Neural crest cell (in vitro differentiated cells): Measurements from ENCODE around the gene SF3B1. TPM values are rescaled to one million over a fixed set of nuclear protein-coding genes. Genes with fewer than 3 reads are reported as not detected.
"Not testable (repeated sequence)": the region's sequence is repeated elsewhere in the genome, so short reads cannot be mapped to it uniquely, and the experiment has no call there.

Experiments used
- DNase-seq: peaks from one replicate; pipeline ENCODE4 v3.0.0; 2021; ENCODE audit warnings: low read depth, mixed read lengths, low spot score
- H3K27ac Mint-ChIP-seq: one replicate; pipeline ENCODE4 v1.8.0; 2021; ENCODE audit warnings: mild to moderate bottlenecking, mixed read lengths; ENCODE audit not compliant: unreplicated experiment
- H3K27me3 Mint-ChIP-seq: 2 replicates; pipeline ENCODE4 v1.8.0; 2021; ENCODE audit warnings: low read depth, mild to moderate bottlenecking, mixed read lengths
- H3K36me3 Mint-ChIP-seq: 2 replicates; pipeline ENCODE4 v1.8.0; 2021; ENCODE audit warnings: low read depth, mild to moderate bottlenecking, mixed read lengths
- H3K4me1 Mint-ChIP-seq: 2 replicates; pipeline ENCODE4 v1.8.0; 2021; ENCODE audit warnings: mixed read lengths
- H3K4me3 Mint-ChIP-seq: one replicate; pipeline ENCODE4 v1.8.0; 2021; ENCODE audit warnings: mild to moderate bottlenecking, mixed read lengths
- H3K9me3 Mint-ChIP-seq: 2 replicates; pipeline ENCODE4 v1.8.0; 2021; ENCODE audit warnings: mixed read lengths
- CTCF ChIP-seq: fragments of 200-600 bp; sonication (generic); conservative IDR thresholded peaks from 2 replicates; pipeline ENCODE4 v1.5.0; 2021; ENCODE audit warnings: antibody characterized with exemption, mild to moderate bottlenecking
- total RNA-seq: library from RNA; stranded (reverse); gene quantifications from 2 replicates; pipeline ENCODE4 v1.2.1, GENCODE V29; 2021

The SF3B1 gene
- total RNA-seq, 1 donor from 2014 or later = 323 TPM

GRCh38 chr2:197386242-197386641, 48.6 kb downstream of the SF3B1 start:
- Mint-ChIP-seq H3K36me3 (peaks cover 4% of the 10 kb centered on the region), H3K27ac (no peak overlapping the region), H3K4me1 (no peaks in the 10 kb centered on the region), H3K4me3 (no peak overlapping the region), H3K9me3 (no peaks in the 10 kb centered on the region), H3K27me3 (no peaks in the 10 kb centered on the region)
- TF ChIP-seq CTCF = no peak
- DNase-seq = no peak

GRCh38 chr2:197383825-197384224, 51.0 kb downstream of the SF3B1 start:
- DNase-seq = no peak
- no peak for TF ChIP-seq CTCF
- Mint-ChIP-seq H3K4me1 (peaks cover 7% of the 10 kb centered on the region), H3K9me3 (no peaks in the 10 kb centered on the region), H3K4me3 (no peak overlapping the region), H3K27ac (no peak overlapping the region), H3K36me3 (no peaks in the 10 kb centered on the region), H3K27me3 (no peaks in the 10 kb centered on the region)

GRCh38 chr2:197381641-197382040, 53.2 kb downstream of the SF3B1 start:
- TF ChIP-seq CTCF = no peak
- Mint-ChIP-seq H3K27me3 (no peaks in the 10 kb centered on the region), H3K36me3 (no peaks in the 10 kb centered on the region), H3K4me1 (peaks cover 11% of the 10 kb centered on the region), H3K9me3 (no peaks in the 10 kb centered on the region), H3K4me3 (no peak overlapping the region), H3K27ac (no peak overlapping the region)
- DNase-seq = no peak

- H3K9me3 Mint-ChIP-seq, H3K36me3 Mint-ChIP-seq, H3K27ac Mint-ChIP-seq, H3K27me3 Mint-ChIP-seq, H3K4me3 Mint-ChIP-seq, DNase-seq: not testable (repeated sequence)
- H3K4me1 Mint-ChIP-seq = peaks cover 11% of the 10 kb centered on the region
These were observed 54.9 kb downstream of the SF3B1 start for GRCh38 chr2:197379918-197380309.

- DNase-seq, H3K36me3 Mint-ChIP-seq, H3K27ac Mint-ChIP-seq, H3K9me3 Mint-ChIP-seq, H3K4me3 Mint-ChIP-seq, H3K27me3 Mint-ChIP-seq: not testable (repeated sequence)
- H3K4me1 Mint-ChIP-seq = peaks cover 11% of the 10 kb centered on the region
These were observed 55.4 kb downstream of the SF3B1 start for GRCh38 chr2:197379308-197379917.

GRCh38 chr2:197378494-197379307, 56.1 kb downstream of the SF3B1 start:
- H3K4me3 Mint-ChIP-seq = no peak overlapping the region
- DNase-seq = peak; percentile 59
- peaks cover 11% of the 10 kb centered on the region for H3K4me1 Mint-ChIP-seq
- no peaks in the 10 kb centered on the region for H3K36me3 Mint-ChIP-seq
- H3K9me3 Mint-ChIP-seq = no peaks in the 10 kb centered on the region
- peak; percentile 98 for TF ChIP-seq CTCF
- peak overlapping the region; percentile 79 for H3K27ac Mint-ChIP-seq
- no peaks in the 10 kb centered on the region for H3K27me3 Mint-ChIP-seq
